ENCODE data around the gene RAB15.

- TF ChIP-seq POLR2A (IDR thresholded peaks at IDR 0.05; ENCODE audit: control extremely low read depth in 1 of 2, low read depth in 2 of 2, low read length in 2 of 2) (no peak), ZNF274 (IDR thresholded peaks at IDR 0.05; ENCODE audit: borderline replicate concordance, extremely low read depth, low read length) (no peak), POLR2AphosphoS5 (IDR thresholded peaks at IDR 0.05; ENCODE audit: low read depth, low read length) (no peak), EZH2 (IDR thresholded peaks at IDR 0.05; ENCODE audit: low read depth, low read length, severe bottlenecking) (no peak), TEAD4 (IDR thresholded peaks at IDR 0.05; ENCODE audit: low read depth, low read length) (no peak), RFX5 (IDR thresholded peaks at IDR 0.05; ENCODE audit: borderline replicate concordance, low read depth, low read length) (no peak), CBX5 (IDR thresholded peaks at IDR 0.05; ENCODE audit: low read depth, low read length) (no peak), SP4 (IDR thresholded peaks at IDR 0.05; ENCODE audit: low read length) (no peak)
- TF ChIP-seq, protein P1, sequence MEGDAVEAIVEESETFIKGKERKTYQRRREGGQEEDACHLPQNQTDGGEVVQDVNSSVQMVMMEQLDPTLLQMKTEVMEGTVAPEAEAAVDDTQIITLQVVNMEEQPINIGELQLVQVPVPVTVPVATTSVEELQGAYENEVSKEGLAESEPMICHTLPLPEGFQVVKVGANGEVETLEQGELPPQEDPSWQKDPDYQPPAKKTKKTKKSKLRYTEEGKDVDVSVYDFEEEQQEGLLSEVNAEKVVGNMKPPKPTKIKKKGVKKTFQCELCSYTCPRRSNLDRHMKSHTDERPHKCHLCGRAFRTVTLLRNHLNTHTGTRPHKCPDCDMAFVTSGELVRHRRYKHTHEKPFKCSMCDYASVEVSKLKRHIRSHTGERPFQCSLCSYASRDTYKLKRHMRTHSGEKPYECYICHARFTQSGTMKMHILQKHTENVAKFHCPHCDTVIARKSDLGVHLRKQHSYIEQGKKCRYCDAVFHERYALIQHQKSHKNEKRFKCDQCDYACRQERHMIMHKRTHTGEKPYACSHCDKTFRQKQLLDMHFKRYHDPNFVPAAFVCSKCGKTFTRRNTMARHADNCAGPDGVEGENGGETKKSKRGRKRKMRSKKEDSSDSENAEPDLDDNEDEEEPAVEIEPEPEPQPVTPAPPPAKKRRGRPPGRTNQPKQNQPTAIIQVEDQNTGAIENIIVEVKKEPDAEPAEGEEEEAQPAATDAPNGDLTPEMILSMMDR (IDR thresholded peaks at IDR 0.05; ENCODE audit: control extremely low read depth in 1 of 3, insufficient read depth in 1 of 3, low read depth in 1 of 3, low read length in 3 of 3), result no peak
Measured at GRCh38 chr14:64906022-64906421, 66.1 kb downstream of the RAB15 start.

All from H1 (cell line).